ENCODE results near the gene SLC39A2.
"Not testable (repeated sequence)": the region's sequence is repeated elsewhere in the genome, so short reads cannot be mapped to it uniquely, and the experiment has no call there.

Gene SLC39A2, protein sequence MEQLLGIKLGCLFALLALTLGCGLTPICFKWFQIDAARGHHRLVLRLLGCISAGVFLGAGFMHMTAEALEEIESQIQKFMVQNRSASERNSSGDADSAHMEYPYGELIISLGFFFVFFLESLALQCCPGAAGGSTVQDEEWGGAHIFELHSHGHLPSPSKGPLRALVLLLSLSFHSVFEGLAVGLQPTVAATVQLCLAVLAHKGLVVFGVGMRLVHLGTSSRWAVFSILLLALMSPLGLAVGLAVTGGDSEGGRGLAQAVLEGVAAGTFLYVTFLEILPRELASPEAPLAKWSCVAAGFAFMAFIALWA

DNA sequence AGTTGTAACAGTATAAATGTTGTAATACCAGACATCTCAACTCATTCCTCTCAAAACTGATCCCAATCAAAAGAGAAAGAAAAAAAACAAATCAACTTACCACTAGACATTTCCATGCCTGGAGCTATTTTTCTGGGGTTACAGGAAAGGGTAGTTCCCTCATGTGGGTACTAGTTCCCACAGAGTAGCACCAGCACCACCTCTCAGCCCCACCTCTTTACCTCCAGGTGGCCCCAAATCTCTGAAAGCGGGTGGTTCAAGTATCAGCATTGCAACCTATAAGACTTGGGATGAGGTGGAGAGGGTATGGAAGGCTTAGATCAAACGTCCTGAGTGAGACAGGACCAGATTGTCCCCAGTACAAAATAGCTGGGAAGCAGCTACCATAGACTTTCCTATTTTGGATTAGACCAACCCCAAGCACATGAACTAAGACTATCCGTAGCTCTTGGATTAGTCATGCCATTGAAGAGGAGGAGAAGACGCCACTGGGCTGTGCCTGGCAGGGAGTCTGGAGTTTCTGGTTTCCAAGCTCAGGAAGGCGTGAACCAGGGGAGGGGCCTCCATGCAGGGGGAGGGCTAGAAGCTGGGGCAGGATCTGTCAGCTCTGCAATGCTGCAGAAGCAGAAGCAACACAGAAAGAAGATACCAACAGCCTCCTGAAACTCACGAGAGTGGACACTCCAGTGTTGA is at the start of gene SLC39A2:
SLC39A2 (plus strand) TSS at position 620 of the 693 bp plus-strand sequence. CDS start 154 bp downstream, outside the sequence.
- in situ Hi-C loops (cut with MboI; ENCODE audit: low pct_unique_long_range_greater_than_20kb, low sequenced_read_pairs) = no loop called here
- DNase-seq = no peak

DNA sequence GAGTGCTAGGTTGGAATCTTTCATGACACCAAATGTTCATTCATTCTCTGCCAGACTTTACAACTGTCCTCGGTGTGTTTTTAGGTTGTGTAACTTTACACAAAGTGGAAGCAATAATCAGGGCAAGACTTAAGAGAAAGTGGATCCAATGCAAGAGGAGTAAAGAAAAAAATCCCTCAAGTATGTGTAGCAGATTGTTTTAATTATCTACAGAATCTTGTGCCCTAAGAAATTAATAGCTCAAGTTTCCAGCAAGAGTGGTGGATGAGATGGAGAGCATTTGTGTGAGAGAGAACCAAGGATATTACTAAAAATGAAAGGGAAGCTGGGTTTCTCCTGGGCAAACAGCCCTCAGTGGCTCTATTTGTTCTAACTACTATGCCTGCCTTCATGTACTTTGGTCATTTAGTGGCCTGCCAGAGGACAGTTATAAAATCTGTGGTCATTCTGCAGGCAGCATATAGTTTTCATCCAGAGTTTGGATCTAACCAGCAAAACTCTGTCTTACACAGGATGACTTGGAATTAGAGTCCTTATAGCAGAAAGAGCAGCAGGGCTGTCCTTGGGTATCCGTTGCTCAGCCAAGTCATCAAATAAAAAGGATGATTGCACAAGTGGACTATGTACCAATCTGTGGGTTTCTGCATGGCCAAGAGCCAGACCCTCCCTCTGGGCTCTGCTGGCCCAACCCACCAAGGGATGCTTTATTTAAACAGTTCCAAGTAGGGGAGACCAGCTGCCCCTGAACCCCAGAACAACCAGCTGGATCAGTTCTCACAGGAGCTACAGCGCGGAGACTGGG is 44.2 kb upstream of the SLC39A2 start, which contains the start of gene RNASE2:
RNASE2 (plus strand) TSS at position 752 of the 802 bp plus-strand sequence. CDS start 285 bp downstream, outside the sequence.
- in situ Hi-C loops (cut with MboI; ENCODE audit: low pct_unique_long_range_greater_than_20kb, low sequenced_read_pairs) = not testable (repeated sequence)
- DNase-seq = peak; percentile 55

GRCh38 chr14:20955538-20955873 is 43.6 kb upstream of the SLC39A2 start:
- DNase-seq; in situ Hi-C loops (cut with MboI; ENCODE audit: low pct_unique_long_range_greater_than_20kb, low sequenced_read_pairs): not testable (repeated sequence)

GRCh38 chr14:20956376-20956976 is 42.6 kb upstream of the SLC39A2 start:
- no peak for DNase-seq
- in situ Hi-C loops (cut with MboI; ENCODE audit: low pct_unique_long_range_greater_than_20kb, low sequenced_read_pairs) = no loop called here

DNA sequence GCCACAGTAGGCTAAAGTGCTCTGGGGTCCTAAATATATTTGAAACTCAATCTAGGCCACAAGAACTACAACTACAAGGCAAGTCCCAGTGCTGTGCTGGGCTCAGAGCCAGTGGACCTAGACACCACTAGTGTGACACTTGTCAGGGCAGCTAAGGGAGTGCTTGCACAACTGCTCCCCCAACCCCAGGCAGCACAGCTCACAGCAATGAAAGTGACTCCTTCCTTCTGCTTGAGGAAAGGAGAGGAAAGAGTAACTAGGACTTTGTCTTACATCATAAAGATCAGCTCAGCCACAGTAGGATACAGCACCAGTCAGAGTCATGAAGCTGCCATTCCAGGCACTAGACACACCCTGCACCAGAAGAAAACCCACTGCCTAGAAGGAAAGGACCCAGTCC is 40.1 kb upstream of the SLC39A2 start:
- in situ Hi-C loops (cut with MboI; ENCODE audit: low pct_unique_long_range_greater_than_20kb, low sequenced_read_pairs); DNase-seq: not testable (repeated sequence)

GRCh38 chr14:20969336-20969735 is 29.8 kb upstream of the SLC39A2 start:
- in situ Hi-C loops (cut with MboI; ENCODE audit: low pct_unique_long_range_greater_than_20kb, low sequenced_read_pairs) = no loop called here
- no peak for DNase-seq

DNA sequence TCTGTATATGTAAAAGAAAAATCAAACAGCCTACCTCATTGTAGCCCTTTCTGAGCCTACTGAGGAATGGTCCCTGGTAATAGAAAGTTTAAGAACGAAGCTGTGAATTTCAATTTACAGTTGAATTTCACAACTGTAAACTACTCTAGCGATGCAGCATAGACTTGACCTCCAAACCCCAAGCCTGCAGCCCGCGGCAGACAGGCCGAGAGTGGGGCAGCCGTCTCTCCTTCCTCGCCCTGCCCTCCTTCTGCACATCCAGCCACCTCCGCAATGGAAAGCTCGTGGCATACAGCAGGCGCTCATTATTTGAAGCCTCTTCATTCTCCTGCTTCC is 28.5 kb upstream of the SLC39A2 start:
- in situ Hi-C loops (cut with MboI; ENCODE audit: low pct_unique_long_range_greater_than_20kb, low sequenced_read_pairs) = no loop called here
- no peak for DNase-seq

- in situ Hi-C loops (cut with MboI; ENCODE audit: low pct_unique_long_range_greater_than_20kb, low sequenced_read_pairs) = no loop called here
- DNase-seq = peak; percentile 91
Measured at GRCh38 chr14:20970983-20971704, 27.9 kb upstream of the SLC39A2 start.

DNA sequence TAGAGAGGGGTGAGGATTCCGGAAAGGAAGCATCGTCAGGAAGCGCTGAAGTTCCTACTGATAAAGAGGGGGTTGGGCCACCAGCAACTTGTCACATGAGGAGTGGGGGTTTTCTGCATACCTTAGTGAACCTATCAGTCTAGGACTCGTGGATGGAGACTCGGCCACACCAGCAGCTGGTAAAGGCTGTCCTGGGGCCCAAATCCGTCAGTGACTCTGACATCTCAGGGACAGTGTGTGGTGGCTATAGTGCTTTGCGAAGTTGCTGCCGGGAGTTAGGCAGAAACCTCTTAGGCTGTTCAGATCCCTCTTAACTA is 27.4 kb upstream of the SLC39A2 start:
- no peak for DNase-seq
- in situ Hi-C loops (cut with MboI; ENCODE audit: low pct_unique_long_range_greater_than_20kb, low sequenced_read_pairs) = no loop called here

DNA sequence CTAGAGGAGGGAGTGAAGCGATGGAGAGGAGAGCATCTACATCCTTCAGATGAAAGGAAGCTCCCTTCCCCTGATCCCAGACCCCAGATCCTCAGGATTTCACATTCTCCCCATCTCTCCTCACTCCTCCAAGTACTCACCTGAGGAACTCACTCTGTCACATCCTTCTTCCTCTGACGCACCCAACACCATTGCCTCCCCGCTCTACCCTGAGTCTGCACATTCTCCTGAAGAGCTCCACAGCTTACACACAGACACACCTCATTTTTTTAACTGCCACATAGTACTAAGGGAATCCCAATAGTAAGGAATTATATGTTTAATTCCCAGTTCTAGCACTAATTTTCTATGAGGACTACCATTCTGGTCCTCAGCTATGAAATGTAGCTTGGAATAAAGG is 25.6 kb upstream of the SLC39A2 start:
- DNase-seq = no peak
- in situ Hi-C loops (cut with MboI; ENCODE audit: low pct_unique_long_range_greater_than_20kb, low sequenced_read_pairs) = no loop called here

DNA sequence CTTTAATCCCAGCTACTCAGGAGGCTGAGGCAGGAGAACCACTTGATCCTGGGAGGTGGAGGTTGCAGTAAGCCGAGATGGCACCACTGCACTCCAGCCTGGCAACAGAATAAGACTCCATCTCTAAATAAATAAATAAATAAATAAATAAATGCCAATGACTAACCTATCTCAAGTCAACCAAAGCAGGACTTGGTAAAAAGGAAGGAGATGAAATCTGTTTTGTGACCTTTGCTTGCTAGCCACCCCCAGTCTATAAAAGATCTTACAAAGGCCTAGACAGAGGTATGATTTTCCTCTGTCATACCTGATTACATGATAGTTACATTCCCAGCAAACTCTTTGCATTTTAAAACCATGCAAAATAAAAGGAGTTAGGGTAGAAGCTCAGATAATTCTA is 22.8 kb upstream of the SLC39A2 start:
- in situ Hi-C loops (cut with MboI; ENCODE audit: low pct_unique_long_range_greater_than_20kb, low sequenced_read_pairs) = no loop called here

GRCh38 chr14:20978687-20979086 is 20.4 kb upstream of the SLC39A2 start:
- DNase-seq = no peak
- in situ Hi-C loops (cut with MboI; ENCODE audit: low pct_unique_long_range_greater_than_20kb, low sequenced_read_pairs) = no loop called here

More for the DNA sequence above, 22.8 kb upstream of the SLC39A2 start:
- no peak for DNase-seq

GRCh38 chr14:20980906-20981305 is 18.2 kb upstream of the SLC39A2 start:
- in situ Hi-C loops (cut with MboI; ENCODE audit: low pct_unique_long_range_greater_than_20kb, low sequenced_read_pairs) = no loop called here
- no peak for DNase-seq

DNA sequence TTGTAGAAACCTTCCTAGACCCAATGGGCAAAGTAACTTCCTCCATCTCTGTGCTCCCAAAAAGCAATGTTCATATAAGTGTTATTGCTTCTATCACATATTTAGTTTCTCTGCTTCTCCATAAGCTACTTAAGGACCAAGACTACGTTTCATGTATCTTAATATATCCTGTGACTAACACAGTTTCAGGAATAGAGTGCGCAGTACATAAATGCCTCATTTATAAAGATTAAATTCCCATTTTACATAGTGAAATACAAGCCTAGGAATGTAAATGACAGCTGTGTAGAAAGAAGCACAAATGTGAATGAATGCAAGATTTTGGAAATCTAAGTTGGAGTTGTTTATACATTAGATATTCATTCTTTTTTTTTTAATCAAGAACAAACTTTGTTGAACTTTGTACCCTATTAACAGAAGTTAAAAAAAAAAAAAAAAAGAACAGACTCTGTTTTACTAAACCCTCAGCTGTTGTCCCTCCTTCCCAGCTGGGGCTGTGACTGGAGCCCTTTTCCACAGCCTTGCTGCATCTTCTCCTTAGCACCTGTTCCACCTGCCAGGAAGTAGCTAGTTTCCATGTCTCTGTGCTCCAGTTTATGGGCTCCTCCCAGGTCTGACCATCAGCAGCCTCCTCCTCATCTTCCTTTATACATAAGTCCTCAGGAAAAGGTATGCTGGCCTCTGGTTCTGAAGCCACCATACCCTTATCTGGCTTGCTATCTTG is 16.3 kb upstream of the SLC39A2 start:
- in situ Hi-C loops (cut with MboI; ENCODE audit: low pct_unique_long_range_greater_than_20kb, low sequenced_read_pairs) = no loop called here
- no peak for DNase-seq

DNA sequence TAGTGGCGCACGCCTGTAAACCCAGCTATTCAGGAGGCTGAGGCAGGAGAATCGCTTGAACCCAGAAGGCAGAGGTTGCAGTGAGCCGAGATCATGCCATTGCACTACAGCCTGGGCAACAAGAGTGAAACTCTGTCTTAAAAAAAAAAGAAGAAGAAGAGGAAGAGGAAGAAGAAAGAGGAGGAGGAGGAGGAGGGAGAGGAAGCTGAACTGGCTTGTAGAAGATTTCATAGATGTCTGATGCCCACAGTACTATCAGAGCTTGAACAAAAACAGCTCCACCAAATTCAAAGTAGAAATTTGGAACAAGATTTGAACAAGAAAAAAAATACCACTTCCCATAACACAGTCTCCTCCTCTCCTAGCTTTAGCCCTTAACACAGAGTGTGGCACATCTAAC is 13.4 kb upstream of the SLC39A2 start:
- in situ Hi-C loops (cut with MboI; ENCODE audit: low pct_unique_long_range_greater_than_20kb, low sequenced_read_pairs); DNase-seq: not testable (repeated sequence)

- in situ Hi-C loops (cut with MboI; ENCODE audit: low pct_unique_long_range_greater_than_20kb, low sequenced_read_pairs) = no loop called here
- no peak for DNase-seq
Measured at GRCh38 chr14:20986811-20987210, 12.3 kb upstream of the SLC39A2 start.

DNA sequence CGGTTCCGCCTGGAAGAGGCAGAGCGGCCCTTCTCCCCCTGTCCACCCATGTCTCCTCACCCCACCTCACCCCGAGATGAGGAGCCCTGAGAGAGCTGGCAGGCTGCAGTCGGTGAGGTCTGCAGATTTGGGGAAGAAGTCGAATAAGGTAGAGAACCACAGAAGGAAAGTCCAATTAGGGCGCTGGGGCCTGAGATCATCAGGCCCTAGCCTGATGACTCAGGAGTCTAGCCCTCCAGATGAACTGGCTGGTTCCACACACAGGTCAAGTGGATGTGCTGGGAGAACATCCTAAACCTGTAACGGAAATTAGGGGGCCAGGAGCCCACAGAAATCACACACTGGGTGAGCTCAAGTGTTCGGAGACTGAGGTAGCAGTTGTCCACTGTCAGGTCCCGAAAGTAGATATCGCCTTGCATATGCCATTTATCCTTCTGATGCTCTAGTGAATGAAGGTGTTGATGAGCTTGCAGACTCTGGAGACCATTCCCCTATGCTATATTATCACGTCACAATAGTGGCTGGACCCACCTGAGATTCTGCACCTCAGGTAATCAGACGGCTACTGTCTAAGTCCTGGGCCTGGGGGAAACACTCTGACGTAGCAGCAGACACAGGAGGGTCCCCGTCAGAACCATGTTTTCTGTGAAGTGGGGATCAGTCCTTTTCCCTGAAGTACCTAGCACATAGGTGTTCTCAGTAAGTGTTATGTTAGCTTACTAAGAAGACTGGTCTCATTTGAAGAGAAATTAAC is 10.2 kb upstream of the SLC39A2 start:
- in situ Hi-C loops (cut with MboI; ENCODE audit: low pct_unique_long_range_greater_than_20kb, low sequenced_read_pairs) = no loop called here
- peak; percentile 28 for DNase-seq

GRCh38 chr14:20989471-20989786 is 9.7 kb upstream of the SLC39A2 start:
- DNase-seq = no peak
- in situ Hi-C loops (cut with MboI; ENCODE audit: low pct_unique_long_range_greater_than_20kb, low sequenced_read_pairs) = no loop called here
